IgD-negative memory B cell (primary cell): ENCODE data around the gene ZSCAN26. TPM values are rescaled to one million over a fixed set of nuclear protein-coding genes. Genes with fewer than 3 reads are reported as not detected.

Source experiments
- H3K27ac Mint-ChIP-seq, 3 donors: one replicate each; pipeline ENCODE4 v1.8.0; 2020 to 2022; ENCODE audit warnings: mild to moderate bottlenecking in 3 of 3, mixed read lengths in 3 of 3, moderate library complexity in 1 of 3
- H3K27me3 Mint-ChIP-seq: one replicate; pipeline ENCODE4 v1.8.0; 2021; ENCODE audit warnings: mixed read lengths
- H3K36me3 Mint-ChIP-seq: one replicate; pipeline ENCODE4 v1.8.0; 2020; ENCODE audit warnings: mild to moderate bottlenecking, mixed read lengths
- H3K4me1 Mint-ChIP-seq, 3 donors: one replicate each; pipeline ENCODE4 v1.8.0; 2020 to 2022; ENCODE audit warnings: mixed read lengths in 3 of 3, mild to moderate bottlenecking in 1 of 3
- H3K4me3 Mint-ChIP-seq, 4 donors: one replicate each; pipeline ENCODE4 v1.8.0; 2020 to 2022; ENCODE audit warnings: mild to moderate bottlenecking in 4 of 4, mixed read lengths in 4 of 4, moderate library complexity in 3 of 4
- H3K9me3 Mint-ChIP-seq, 3 donors: one replicate each; pipeline ENCODE4 v1.8.0; 2020 to 2021; ENCODE audit warnings: mixed read lengths in 3 of 3, mild to moderate bottlenecking in 1 of 3
- polyA plus RNA-seq: library from polyadenylated mRNA; unstranded; fragments of 300-500 nt; fragmentation: Illumina TruSeq; gene quantifications from one replicate; pipeline ENCODE4 v1.2.3, GENCODE V29; 2021

Gene ZSCAN26
- polyA plus RNA-seq, 1 donor from 2014 or later: 21.6 TPM

- Mint-ChIP-seq H3K9me3 (no peaks in the 10 kb centered on the region), H3K27me3 (no peaks in the 10 kb centered on the region), H3K36me3 (peaks cover 17% of the 10 kb centered on the region), H3K27ac (no peak overlapping the region), H3K4me3 (no peak overlapping the region), H3K4me1 (peaks cover 4% of the 10 kb centered on the region in 3 donors)
Measured at GRCh38 chr6:28245206-28245941, 21.6 kb upstream of the ZSCAN26 start.

GRCh38 chr6:28248916-28249315, 18.0 kb upstream of the ZSCAN26 start:
- Mint-ChIP-seq H3K27ac (no peak overlapping the region), H3K4me1 (peaks cover 14 to 22% (median 20%) of the 10 kb centered on the region in 3 donors), H3K9me3 (peaks cover 0 to 2% (median 0%) of the 10 kb centered on the region in 3 donors), H3K4me3 (peak overlapping the region in 1 of 4 donors; percentile 71), H3K36me3 (peaks cover 17% of the 10 kb centered on the region), H3K27me3 (no peaks in the 10 kb centered on the region)

GRCh38 chr6:28250747-28251146, 16.2 kb upstream of the ZSCAN26 start:
- peak overlapping the region in 2 of 3 donors; percentile 53 to 60 for H3K27ac Mint-ChIP-seq
- peak overlapping the region; percentile 24 to 84 (median 60) for H3K4me3 Mint-ChIP-seq
- peaks cover 14 to 22% (median 16%) of the 10 kb centered on the region in 3 donors for H3K4me1 Mint-ChIP-seq
- H3K9me3 Mint-ChIP-seq: peaks cover 0 to 2% (median 0%) of the 10 kb centered on the region in 3 donors
- peaks cover 3% of the 10 kb centered on the region for H3K27me3 Mint-ChIP-seq
- H3K36me3 Mint-ChIP-seq: peaks cover 10% of the 10 kb centered on the region

GRCh38 chr6:28251661-28252008, 15.3 kb upstream of the ZSCAN26 start:
- Mint-ChIP-seq H3K4me1 (peaks cover 14 to 22% (median 16%) of the 10 kb centered on the region in 3 donors), H3K36me3 (peaks cover 6% of the 10 kb centered on the region), H3K9me3 (peaks cover 0 to 2% (median 0%) of the 10 kb centered on the region in 3 donors), H3K27ac (peak overlapping the region; percentile 40 to 95 (median 88)), H3K4me3 (peak overlapping the region; percentile 97 to 100 (median 100)), H3K27me3 (peaks cover 3% of the 10 kb centered on the region)

- Mint-ChIP-seq H3K9me3 (peaks cover 0 to 3% (median 0%) of the 10 kb centered on the region in 3 donors), H3K4me3 (peak within 1 kb of the TSS; percentile 97 to 100 (median 100)), H3K36me3 (peaks cover 6% of the 10 kb centered on the region), H3K4me1 (peaks cover 14 to 22% (median 16%) of the 10 kb centered on the region in 3 donors), H3K27ac (peak within 1 kb of the TSS; percentile 40 to 95 (median 88)), H3K27me3 (peaks cover 3% of the 10 kb centered on the region)
Measured at GRCh38 chr6:28252009-28252975, 14.7 kb upstream of the ZSCAN26 start, which contains the start of gene ZKSCAN4. Gene ZKSCAN4 (minus strand): TSS chr6:28252269. CDS start chr6:28251980, 289 bp downstream.

- H3K9me3 Mint-ChIP-seq: peaks cover 0 to 5% (median 3%) of the 10 kb centered on the region in 3 donors
- H3K4me1 Mint-ChIP-seq: peaks cover 17 to 25% (median 20%) of the 10 kb centered on the region in 3 donors
- no peak overlapping the region for H3K27ac Mint-ChIP-seq
- peaks cover 5% of the 10 kb centered on the region for H3K27me3 Mint-ChIP-seq
- H3K4me3 Mint-ChIP-seq: no peak overlapping the region
- H3K36me3 Mint-ChIP-seq: peaks cover 5% of the 10 kb centered on the region
Measured at GRCh38 chr6:28254121-28254519, 12.8 kb upstream of the ZSCAN26 start.

- H3K4me1 Mint-ChIP-seq: peaks cover 5 to 8% (median 8%) of the 10 kb centered on the region in 3 donors
- no peak overlapping the region for H3K27ac Mint-ChIP-seq
Measured at GRCh38 chr6:28257042-28257441, 9.9 kb upstream of the ZSCAN26 start.

GRCh38 chr6:28258877-28259777, 7.8 kb upstream of the ZSCAN26 start, which contains the start of gene NKAPL:
Gene NKAPL (plus strand): TSS chr6:28259297. CDS start chr6:28259372, 75 bp downstream.
- Mint-ChIP-seq H3K27me3 (peaks cover 5% of the 10 kb centered on the region), H3K4me1 (peaks cover 2 to 4% (median 3%) of the 10 kb centered on the region in 3 donors), H3K36me3 (peaks cover 7% of the 10 kb centered on the region), H3K9me3 (peaks cover 0 to 8% (median 3%) of the 10 kb centered on the region in 3 donors), H3K27ac (peak within 1 kb of the TSS in 2 of 3 donors; percentile 59 to 60), H3K4me3 (peak within 1 kb of the TSS; percentile 51 to 87 (median 71))

More at GRCh38 chr6:28257042-28257441, 9.9 kb upstream of the ZSCAN26 start:
- peaks cover 5% of the 10 kb centered on the region for H3K27me3 Mint-ChIP-seq
- H3K4me3 Mint-ChIP-seq: peak overlapping the region in 1 of 4 donors; percentile 49
- peaks cover 7% of the 10 kb centered on the region for H3K36me3 Mint-ChIP-seq
- H3K9me3 Mint-ChIP-seq: peaks cover 0 to 9% (median 3%) of the 10 kb centered on the region in 3 donors

- H3K9me3 Mint-ChIP-seq: peaks cover 0 to 5% (median under 1%) of the 10 kb centered on the region in 3 donors
- H3K4me3 Mint-ChIP-seq: peak overlapping the region in 1 of 4 donors; percentile 49
- H3K4me1 Mint-ChIP-seq: peaks cover 0 to 10% (median 2%) of the 10 kb centered on the region in 3 donors
- peaks cover under 1% of the 10 kb centered on the region for H3K27me3 Mint-ChIP-seq
- H3K36me3 Mint-ChIP-seq: peaks cover 4% of the 10 kb centered on the region
- no peak overlapping the region for H3K27ac Mint-ChIP-seq
Measured at GRCh38 chr6:28263922-28264321, 3.0 kb upstream of the ZSCAN26 start.

- Mint-ChIP-seq H3K4me3 (peak overlapping the region in 1 of 4 donors; percentile 49), H3K27ac (no peak overlapping the region), H3K9me3 (no peaks in the 10 kb centered on the region), H3K27me3 (no peaks in the 10 kb centered on the region), H3K36me3 (no peaks in the 10 kb centered on the region), H3K4me1 (peaks cover 0 to 12% (median 2%) of the 10 kb centered on the region in 3 donors)
Measured at GRCh38 chr6:28264834-28265401, 2.0 kb upstream of the ZSCAN26 start.

- Mint-ChIP-seq H3K36me3 (peaks cover 3% of the 10 kb centered on the region), H3K9me3 (no peaks in the 10 kb centered on the region), H3K4me1 (peaks cover 7 to 14% (median 9%) of the 10 kb centered on the region in 3 donors), H3K4me3 (no peak overlapping the region), H3K27me3 (no peaks in the 10 kb centered on the region), H3K27ac (no peak overlapping the region)
Measured at GRCh38 chr6:28266563-28266961, 381 bp upstream of the ZSCAN26 start.

- Mint-ChIP-seq H3K27me3 (no peaks in the 10 kb centered on the region), H3K27ac (no peak overlapping the region), H3K9me3 (no peaks in the 10 kb centered on the region), H3K4me3 (no peak overlapping the region), H3K4me1 (peaks cover 7 to 14% (median 11%) of the 10 kb centered on the region in 3 donors), H3K36me3 (peaks cover 3% of the 10 kb centered on the region)
Measured at GRCh38 chr6:28267695-28268059, 734 bp downstream of the ZSCAN26 start.

GRCh38 chr6:28269492-28269891, 2.5 kb downstream of the ZSCAN26 start:
- Mint-ChIP-seq H3K9me3 (no peaks in the 10 kb centered on the region), H3K27ac (no peak overlapping the region), H3K27me3 (no peaks in the 10 kb centered on the region), H3K4me3 (peak overlapping the region in 1 of 4 donors; percentile 6), H3K36me3 (peaks cover 6% of the 10 kb centered on the region), H3K4me1 (peaks cover 11 to 14% (median 11%) of the 10 kb centered on the region in 3 donors)
